ENCODE results near the gene SCD5.

SCD5 gene

DNA sequence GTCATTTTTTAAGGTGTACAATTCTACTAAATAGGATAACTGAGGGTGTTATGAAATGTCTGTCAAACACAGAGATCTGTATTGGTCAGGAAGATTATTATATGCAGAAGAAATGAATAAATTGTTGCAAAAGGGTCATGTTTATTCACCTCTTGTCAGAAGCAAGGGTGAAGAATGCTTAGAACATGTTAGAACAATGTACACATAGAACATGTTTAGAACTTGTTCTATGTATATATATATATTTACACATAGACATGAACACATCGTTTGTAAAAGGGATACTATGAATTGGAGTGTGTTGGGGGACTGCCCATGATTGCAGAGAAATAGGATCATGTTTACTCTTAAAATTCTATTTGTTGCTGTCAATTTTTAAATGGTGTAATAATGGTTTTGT is 208.8 kb downstream of the SCD5 start:
- TF ChIP-seq, protein P1, sequence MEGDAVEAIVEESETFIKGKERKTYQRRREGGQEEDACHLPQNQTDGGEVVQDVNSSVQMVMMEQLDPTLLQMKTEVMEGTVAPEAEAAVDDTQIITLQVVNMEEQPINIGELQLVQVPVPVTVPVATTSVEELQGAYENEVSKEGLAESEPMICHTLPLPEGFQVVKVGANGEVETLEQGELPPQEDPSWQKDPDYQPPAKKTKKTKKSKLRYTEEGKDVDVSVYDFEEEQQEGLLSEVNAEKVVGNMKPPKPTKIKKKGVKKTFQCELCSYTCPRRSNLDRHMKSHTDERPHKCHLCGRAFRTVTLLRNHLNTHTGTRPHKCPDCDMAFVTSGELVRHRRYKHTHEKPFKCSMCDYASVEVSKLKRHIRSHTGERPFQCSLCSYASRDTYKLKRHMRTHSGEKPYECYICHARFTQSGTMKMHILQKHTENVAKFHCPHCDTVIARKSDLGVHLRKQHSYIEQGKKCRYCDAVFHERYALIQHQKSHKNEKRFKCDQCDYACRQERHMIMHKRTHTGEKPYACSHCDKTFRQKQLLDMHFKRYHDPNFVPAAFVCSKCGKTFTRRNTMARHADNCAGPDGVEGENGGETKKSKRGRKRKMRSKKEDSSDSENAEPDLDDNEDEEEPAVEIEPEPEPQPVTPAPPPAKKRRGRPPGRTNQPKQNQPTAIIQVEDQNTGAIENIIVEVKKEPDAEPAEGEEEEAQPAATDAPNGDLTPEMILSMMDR (IDR thresholded peaks at IDR 0.05; ENCODE audit: low read depth, low read length) = no peak
- Histone ChIP-seq H3K9me3 (no peaks in the 10 kb centered on the region), H3K27me3 (no peaks in the 10 kb centered on the region), H3K4me3 (ENCODE audit: low read depth, low read length) (no peak overlapping the region), H3K4me1 (peaks cover 30% of the 10 kb centered on the region), H3K36me3 (no peaks in the 10 kb centered on the region)
- DNase-seq = no peak

DNA sequence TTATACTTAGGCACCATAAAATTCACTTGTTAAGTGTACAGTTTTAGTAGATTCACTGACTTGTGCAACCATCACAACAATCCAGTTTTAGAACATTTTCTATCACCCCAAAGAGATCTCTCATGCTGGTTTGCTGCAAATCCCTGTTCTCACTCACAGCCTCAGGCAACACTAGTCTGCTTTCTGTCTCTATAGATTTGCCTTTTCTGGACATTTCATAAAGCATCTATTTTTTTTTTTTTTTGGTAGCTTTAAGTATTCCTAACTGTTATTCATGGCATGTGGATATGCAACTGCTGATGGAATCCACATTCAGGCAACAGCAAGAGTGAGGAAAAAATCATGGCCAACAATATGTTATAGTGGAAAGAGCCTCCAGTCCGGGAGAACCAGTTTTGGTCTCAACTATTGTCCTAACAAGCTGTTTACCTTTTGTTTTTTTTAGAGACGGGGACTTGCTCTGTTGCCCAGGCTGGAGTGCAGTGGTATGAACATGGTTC is 209.8 kb downstream of the SCD5 start:
- H3K4me3 ChIP-seq (ENCODE audit: low read depth, low read length) = no peak overlapping the region
- no peaks in the 10 kb centered on the region for H3K9me3 ChIP-seq
- no peak for DNase-seq
- TF ChIP-seq, protein P1 (IDR thresholded peaks at IDR 0.05; ENCODE audit: low read depth, low read length) = no peak
- no peaks in the 10 kb centered on the region for H3K27me3 ChIP-seq
- no peaks in the 10 kb centered on the region for H3K36me3 ChIP-seq
- H3K4me1 ChIP-seq = peaks cover 30% of the 10 kb centered on the region

DNA sequence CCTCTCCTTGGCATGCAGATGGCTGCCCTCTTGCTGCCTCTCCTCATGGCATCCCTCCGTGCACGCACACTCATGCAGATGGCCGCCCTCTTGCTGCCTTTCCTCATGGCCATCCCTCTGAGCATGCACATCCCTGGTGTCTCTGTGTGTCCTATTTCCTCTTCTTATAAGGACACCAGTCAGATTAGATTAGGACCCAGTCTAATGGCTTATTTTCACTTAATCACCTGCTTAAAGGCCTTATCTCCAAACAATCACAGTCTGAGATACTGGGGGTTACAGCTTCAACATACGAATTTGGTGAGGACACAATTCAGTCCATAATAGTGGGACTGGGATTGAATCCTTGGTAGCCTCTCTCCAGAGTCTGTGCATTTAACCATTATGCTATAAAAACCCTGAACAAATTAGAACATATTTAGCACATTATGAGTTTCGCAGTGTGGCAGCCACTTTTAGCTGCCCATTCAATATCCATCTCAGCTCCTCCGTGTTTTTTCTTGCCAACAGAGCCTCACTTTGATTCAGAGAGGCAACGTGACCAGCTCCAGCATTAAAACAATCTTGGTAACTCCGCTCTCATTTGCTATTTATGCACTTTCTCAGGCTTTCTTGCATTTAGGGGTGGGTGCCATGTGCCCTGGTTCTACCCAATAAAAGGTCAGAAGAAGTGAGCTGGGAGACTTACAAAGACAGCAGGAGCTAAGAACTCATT is 210.6 kb downstream of the SCD5 start:
- H3K4me3 ChIP-seq (ENCODE audit: low read depth, low read length) = no peak overlapping the region
- H3K9me3 ChIP-seq = no peaks in the 10 kb centered on the region
- TF ChIP-seq, protein P1 (IDR thresholded peaks at IDR 0.05; ENCODE audit: low read depth, low read length) = no peak
- no peaks in the 10 kb centered on the region for H3K27me3 ChIP-seq
- H3K4me1 ChIP-seq = peaks cover 30% of the 10 kb centered on the region
- no peak for DNase-seq
- no peaks in the 10 kb centered on the region for H3K36me3 ChIP-seq

DNA sequence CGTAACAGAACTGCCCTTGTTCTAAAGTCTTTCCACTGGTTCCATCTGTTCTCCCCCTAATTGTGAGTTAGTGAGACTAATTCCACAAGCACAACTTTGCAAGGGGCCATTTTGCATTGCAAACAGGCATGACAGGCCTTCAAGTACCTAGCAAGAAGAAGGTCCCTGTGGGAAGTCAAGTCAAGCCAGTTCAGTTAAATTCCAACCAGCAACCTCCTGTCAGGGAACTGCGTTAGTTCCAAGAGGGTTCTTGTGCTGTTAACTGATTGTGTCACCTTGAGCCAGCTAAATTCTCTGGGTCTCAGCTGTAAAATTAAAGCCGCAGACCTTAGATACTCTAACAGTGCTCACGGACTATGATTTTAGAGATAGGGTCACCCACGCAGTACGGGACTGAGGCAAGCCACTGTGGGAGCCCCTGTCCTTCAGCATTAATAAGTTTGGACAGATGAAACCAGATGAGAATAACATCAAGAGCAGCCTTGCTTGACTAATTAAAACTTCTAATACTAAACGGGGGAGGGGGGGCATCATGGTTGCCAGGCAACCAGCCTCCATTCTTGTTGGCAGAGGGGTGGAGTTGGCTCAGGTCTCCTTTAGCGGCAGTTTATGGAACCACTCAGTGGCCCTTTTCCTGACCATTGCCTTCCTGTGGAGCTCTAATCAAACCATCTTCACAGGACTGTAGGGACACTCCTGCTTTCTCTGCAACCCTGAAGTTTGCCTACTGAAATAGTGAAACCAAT is 212.7 kb downstream of the SCD5 start:
- TF ChIP-seq, protein P1 (IDR thresholded peaks at IDR 0.05; ENCODE audit: low read depth, low read length) = no peak
- H3K9me3 ChIP-seq = no peaks in the 10 kb centered on the region

DNA sequence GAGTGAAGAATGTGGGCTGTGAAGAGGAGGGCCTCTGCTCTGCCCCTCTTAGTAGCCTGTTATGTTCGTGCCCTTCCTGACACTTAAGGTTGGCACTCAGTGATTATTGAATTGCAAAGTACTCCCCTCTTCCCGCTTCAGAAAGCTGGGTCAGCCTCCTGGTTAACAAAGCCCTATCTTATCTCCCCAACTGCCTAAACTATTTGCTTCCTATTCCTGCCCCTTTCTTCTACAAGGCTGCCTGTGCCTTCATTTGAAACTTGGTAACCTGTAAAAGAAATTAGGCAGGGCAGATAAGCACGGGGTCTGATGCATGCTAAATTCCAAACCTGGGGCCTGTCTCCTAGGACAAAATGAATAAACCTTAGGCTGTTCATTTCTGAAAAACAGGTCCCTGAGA is 213.7 kb downstream of the SCD5 start:
- no peaks in the 10 kb centered on the region for H3K36me3 ChIP-seq
- no peaks in the 10 kb centered on the region for H3K9me3 ChIP-seq
- H3K27me3 ChIP-seq = no peaks in the 10 kb centered on the region
- DNase-seq = no peak
- TF ChIP-seq, protein P1 (IDR thresholded peaks at IDR 0.05; ENCODE audit: low read depth, low read length) = no peak
- H3K4me3 ChIP-seq (ENCODE audit: low read depth, low read length) = no peak overlapping the region
- H3K4me1 ChIP-seq = peaks cover 30% of the 10 kb centered on the region

More for the DNA sequence above, 212.7 kb downstream of the SCD5 start:
- peaks cover 30% of the 10 kb centered on the region for H3K4me1 ChIP-seq
- H3K27me3 ChIP-seq = no peaks in the 10 kb centered on the region
- no peaks in the 10 kb centered on the region for H3K36me3 ChIP-seq
- H3K4me3 ChIP-seq (ENCODE audit: low read depth, low read length) = peak overlapping the region; percentile 25
- DNase-seq = peak; percentile 68
